Non-pigmented ciliary epithelial cell (primary cell): Measurements from ENCODE around the gene KIAA1328.

Source experiments
- DNase-seq: peaks from one replicate; pipeline ENCODE4 v3.0.0-alpha.2; 2010; ENCODE audit warnings: low read depth

KIAA1328 gene

DNA sequence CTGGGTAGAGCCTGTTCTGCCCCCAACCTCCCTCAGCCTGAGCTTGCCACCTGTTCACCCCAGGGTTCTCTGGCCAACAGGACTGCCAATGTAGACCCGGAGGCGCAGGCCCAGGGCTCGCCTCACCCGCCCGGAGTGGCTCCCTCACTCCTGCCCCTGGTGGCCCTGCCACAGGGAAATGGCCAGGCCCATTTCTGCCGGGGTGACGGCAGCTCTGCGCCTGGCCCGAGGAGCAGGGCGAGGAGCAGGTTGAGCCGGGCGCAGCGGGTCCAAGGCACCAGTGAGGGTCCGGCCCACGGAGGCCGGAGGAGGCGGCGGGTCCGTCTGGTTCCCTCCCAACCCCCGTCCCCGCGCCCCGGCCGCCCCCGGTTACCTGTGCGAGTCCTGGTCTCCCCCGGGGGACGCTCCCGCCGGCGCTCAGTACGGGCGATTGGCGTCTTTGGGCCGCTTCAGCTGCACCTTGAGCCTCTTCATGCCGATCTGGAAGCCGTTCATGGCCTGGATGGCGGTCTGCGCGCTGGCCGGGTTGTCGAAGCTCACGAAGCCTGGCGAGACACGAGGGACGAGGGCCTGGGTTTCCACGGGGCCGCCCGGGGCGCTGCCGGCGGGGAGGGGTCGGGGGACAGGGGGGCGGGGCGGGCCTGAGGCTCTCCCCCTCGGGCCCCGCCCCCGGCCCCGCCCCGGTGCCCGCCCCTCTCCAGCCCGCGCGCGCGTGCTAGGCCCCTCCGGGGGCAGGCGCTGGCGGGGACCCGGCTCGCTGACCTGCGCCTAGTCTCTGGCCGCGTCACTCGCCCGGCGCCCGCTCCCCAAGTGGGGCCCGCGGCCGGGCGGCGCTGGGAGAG lies 424.7 kb downstream of the KIAA1328 start:
- no peak for DNase-seq

DNA sequence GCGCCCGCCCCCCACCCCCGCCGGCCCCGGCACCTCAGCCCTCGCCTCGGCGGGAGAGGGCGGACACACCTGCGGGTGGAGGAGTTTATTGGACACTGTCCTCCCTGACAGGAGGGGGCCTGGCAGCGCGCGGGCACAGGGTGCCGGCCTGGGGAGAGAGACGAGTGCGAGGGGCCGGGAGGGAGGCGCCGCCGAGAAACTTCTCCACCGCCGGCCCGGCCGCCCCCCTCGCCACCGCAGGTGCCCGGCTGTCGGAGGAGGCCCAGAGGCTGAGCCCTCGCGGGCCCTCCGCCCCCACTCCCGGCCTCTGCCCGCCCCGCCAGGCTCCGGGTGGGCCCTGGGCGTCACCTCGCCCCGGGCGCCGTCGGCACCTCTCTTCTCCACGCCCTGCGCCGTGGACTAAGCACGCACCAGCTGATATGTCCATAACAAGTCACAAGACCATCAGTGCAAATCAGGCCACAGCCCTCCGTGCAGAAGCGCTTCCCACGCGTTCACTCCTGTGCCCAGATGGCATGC lies 425.4 kb downstream of the KIAA1328 start:
- DNase-seq = no peak

DNA sequence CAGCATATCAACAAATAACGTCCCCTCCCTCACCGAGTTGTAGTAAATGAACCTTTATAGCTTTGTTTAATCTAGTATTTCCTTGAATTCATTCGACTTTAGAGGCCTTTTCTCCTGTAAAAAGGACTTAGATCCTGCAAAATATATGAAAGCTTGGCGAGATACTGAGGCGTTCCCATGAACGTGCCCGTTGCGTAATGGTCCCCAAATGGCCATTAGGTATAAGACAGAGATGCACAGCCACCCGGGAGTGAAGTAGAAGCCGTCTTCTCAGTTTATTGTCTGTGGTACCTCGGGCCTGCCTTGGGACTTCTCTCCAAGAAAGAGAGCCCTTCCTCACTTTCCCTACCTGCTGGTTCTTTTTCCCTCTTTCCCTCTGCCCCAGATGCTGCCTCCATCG lies 426.0 kb downstream of the KIAA1328 start:
- no peak for DNase-seq

GRCh38 chr18:37258131-37258530 lies 429.2 kb downstream of the KIAA1328 start:
- DNase-seq = no peak

GRCh38 chr18:37258819-37259218 lies 429.9 kb downstream of the KIAA1328 start:
- no peak for DNase-seq

DNA sequence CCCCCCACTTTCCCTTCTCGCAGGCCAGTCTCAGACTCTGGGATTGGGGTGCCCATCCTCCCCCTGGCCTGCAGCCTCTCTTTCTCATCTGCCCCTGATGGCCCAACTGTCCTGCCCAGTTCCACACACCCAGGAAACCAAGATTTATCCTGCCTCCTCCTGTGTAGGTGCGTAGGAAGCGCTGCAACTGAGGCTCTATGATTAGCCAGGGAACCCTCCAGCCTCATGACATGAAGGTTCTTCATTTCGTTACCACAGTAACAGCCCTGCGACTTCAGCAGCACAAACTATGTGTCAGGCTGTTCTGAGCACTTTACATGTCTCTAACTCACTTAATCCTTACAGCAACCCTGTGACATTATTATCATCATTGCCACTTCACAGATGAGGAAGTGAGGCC lies 430.8 kb downstream of the KIAA1328 start:
- no peak for DNase-seq

DNA sequence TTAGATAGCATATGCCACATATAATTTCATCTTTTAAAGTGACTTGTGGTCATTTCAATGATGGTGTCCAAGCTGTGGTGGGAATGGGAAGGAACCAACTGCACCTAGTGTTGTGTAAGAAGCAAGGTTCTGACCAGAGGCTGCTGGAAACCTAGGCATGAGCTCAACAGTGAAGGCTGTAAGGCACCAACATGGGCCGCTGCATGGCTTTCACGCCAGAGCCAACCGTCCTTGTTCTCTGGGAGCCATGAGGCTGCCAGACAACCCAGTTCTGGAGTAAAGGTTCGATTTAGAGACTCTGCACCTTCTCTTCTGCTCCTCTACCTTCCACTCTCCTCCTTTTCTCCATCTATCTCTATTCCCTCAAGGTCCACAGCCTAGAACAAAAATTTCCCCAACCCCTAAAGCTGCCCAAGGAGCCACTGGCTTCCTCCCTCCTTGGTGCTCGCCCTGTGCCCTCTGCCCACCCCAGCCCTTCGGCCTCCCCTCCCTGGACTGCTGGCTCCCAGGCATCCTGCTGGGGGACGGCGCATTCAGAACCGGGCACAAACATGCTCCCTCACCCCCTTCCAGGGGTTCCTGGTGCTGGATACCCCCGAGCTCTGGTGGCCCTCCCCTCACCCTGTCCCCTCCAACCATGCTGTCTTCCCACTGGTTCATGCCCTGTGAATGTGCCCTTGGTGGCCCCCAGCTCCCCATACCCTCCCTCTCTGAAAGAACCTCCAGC lies 431.6 kb downstream of the KIAA1328 start:
- DNase-seq = no peak

- DNase-seq = no peak
Measured at GRCh38 chr18:37261246-37261840, 432.4 kb downstream of the KIAA1328 start.

GRCh38 chr18:37261988-37262387 lies 433.1 kb downstream of the KIAA1328 start:
- no peak for DNase-seq

DNA sequence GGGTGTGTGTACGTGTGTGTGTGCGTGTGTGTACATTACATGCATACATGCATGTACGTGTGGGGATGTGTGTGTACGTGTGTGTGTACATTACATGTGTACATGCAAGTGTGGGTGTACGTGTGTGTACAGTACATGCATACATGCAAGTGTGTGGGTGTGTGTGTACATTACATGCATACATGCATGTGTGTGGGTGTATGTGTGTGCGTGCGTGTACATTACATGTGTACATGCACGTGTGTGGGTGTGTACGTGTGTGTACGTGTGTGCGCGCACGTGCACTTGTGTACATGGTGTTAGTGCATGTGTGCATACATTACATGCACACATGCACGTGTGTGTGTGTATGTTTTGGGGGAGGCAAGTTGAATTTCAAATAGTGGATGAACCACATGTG lies 436.0 kb downstream of the KIAA1328 start:
- DNase-seq = no peak

DNA sequence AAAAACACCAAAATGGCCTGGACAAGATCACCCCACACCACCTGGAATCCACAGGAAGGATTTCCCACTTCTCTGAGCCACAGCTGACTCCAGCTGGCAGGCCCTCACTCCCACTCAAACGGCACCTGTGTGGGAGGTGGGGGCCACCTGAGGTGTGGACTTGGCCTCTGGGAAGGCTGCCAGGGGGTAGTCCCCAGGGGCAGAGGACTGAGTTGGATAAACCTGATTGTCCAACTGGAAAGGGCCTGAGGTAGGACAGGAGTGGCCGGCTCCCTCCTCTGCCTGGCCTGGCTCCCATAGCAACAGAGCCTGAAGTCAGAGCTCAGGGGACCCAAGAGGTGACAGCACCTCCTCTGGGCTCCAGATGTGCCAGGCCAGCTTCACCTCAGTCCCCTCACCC lies 436.5 kb downstream of the KIAA1328 start:
- DNase-seq = no peak

DNA sequence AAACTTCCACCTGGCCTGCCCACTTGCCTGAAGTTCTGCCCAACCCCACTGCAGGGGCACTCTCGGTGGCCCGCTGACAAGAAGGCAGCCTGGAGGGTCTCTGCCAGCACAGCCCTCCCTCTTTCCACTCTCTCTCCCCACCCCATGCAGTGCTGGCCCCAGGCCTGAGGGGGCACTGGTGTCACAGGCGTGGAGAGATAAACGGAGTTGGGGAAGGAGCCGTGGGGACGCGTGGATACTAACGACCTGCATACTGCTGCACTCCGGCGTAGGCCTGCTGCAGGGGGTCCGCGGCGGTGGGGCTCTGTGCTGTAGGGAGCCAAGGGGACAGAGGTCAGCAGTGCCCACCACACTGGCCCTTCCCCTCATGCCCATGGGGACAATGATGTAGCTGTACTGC lies 437.4 kb downstream of the KIAA1328 start:
- DNase-seq = no peak

DNA sequence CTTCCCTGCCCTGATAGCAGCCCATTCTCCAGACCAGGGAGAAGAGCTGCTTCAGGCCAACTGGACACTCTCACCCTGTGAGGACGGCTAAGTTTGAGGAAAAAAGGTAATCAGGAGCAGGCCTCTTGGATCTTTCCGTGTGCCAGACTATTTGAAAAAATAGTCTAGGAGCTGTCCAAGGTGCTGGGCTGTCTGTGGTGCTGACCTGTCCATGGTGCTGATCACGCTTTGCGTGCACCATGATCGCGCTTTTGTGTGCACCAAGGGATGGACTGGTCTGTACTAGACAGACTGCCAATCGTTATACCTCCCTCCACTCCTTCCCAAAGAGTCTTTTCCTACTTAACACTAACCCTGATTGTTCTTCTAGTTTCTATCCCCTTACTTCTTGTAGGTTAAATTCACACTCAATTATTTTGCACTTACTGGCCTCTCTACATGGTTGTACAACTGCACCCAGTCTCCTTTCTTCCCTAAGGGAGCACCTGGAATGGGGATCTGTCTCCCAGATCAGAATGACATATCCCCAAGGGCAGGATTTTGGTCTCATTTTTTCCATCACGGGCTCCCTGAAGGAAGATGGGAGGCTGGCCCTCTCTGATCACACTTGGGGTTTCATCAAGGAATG lies 441.2 kb downstream of the KIAA1328 start:
- DNase-seq = peak; percentile 6

- DNase-seq = no peak
Measured at GRCh38 chr18:37270666-37271052, 441.7 kb downstream of the KIAA1328 start.

DNA sequence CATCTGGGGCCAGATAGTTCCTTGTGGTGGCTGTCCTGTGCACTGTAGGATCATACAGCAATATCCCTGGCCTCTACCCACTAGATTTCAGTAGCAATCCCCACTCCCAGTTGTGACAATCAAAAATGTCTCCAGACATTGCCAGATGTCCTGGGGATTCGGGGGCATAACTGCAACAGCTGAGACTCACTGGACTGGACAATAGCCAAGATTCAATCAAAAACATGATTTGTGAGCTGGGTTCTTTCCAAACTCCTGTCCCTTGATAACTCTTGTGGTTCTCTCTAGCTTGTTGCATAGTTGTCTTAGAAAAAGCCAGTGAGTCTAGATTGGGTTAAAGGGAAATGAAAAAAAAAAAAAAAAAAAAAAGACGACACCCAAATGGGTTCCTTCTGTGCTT lies 443.3 kb downstream of the KIAA1328 start:
- DNase-seq = no peak

DNA sequence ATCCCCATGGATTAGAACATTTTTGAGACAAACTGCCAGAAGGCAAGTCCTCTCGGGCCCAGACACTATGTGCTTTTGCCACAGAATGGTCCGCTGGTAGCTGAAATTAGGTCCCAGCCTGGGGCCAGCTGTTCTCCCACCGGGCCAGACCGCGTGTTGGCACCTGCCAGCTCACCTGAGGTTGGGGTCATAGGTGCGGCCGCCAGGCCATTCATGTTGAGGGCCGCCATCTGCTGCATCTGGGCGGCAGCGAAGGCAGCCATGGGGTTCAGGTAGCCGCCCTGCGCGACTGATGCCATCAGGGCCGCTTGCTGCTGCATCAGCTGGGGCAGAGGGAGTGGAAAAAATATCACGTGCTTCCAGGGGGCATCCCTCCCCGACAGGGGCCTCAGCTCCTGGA lies 443.9 kb downstream of the KIAA1328 start:
- DNase-seq = no peak

- no peak for DNase-seq
Measured at GRCh38 chr18:37274309-37275236, 445.6 kb downstream of the KIAA1328 start.

- no peak for DNase-seq
Measured at GRCh38 chr18:37275237-37275741, 446.4 kb downstream of the KIAA1328 start.

- no peak for DNase-seq
Measured at GRCh38 chr18:37276111-37276890, 447.4 kb downstream of the KIAA1328 start.

- DNase-seq = no peak
Measured at GRCh38 chr18:37277804-37278203, 448.9 kb downstream of the KIAA1328 start.
